OCI-LY3 (cell line): Measurements from ENCODE around the gene SNX24.

Experiments
- H2AFZ ChIP-seq: fragments of 200-600, 300-600 bp; shearing (Covaris generic); 2 replicates; pipeline ENCODE4 v1.6.0; 2014; ENCODE audit warnings: antibody characterized with exemption, low read depth, low read length
- H3K27ac ChIP-seq: fragments of 200-600, 300-600 bp; sonication (generic); 2 replicates; pipeline ENCODE4 v1.5.1; 2014; ENCODE audit warnings: mild to moderate bottlenecking, low read length, moderate library complexity, mixed read lengths
- H3K27me3 ChIP-seq: fragments of 200-600, 300-600 bp; sonication (generic); 2 replicates; pipeline ENCODE4 v1.6.1; 2014; ENCODE audit warnings: low read depth, low read length, mixed read lengths
- H3K36me3 ChIP-seq: fragments of 200-600, 300-600 bp; sonication (generic); replicated peaks from 2 replicates; pipeline ENCODE3; 2014; ENCODE audit warnings: low read depth, low read length, mixed read lengths
- H3K4me1 ChIP-seq: fragments of 300-600, 200-600 bp; sonication (generic); 2 replicates; pipeline ENCODE4 v1.6.1; 2014; ENCODE audit warnings: low read length, mixed read lengths
- H3K4me2 ChIP-seq: fragments of 200-600, 300-600 bp; sonication (generic); 2 replicates; pipeline ENCODE4 v1.6.1; 2014; ENCODE audit warnings: low read length, mixed read lengths
- H3K4me3 ChIP-seq: fragments of 300-600, 200-600 bp; sonication (generic); 2 replicates; pipeline ENCODE4 v1.5.1; 2014; ENCODE audit warnings: antibody characterized with exemption, mild to moderate bottlenecking, low read length, moderate library complexity
- H3K79me2 ChIP-seq: fragments of 300-600, 200-600 bp; shearing (Covaris generic); 2 replicates; pipeline ENCODE4 v1.6.1; 2014; ENCODE audit warnings: mild to moderate bottlenecking, low read length, mixed read lengths
- H3K9ac ChIP-seq: fragments of 300-600, 200-600 bp; shearing (Covaris generic); 2 replicates; pipeline ENCODE4 v1.6.0; 2014; ENCODE audit warnings: mild to moderate bottlenecking, low read length, moderate library complexity
- H3K9me3 ChIP-seq: fragments of 200-600, 300-600 bp; shearing (Covaris generic); 2 replicates; pipeline ENCODE4 v1.6.1; 2014; ENCODE audit warnings: low read length, mixed read lengths; ENCODE audit not compliant: insufficient read depth
- H4K20me1 ChIP-seq: fragments of 200-600, 300-600 bp; sonication (generic); 2 replicates; pipeline ENCODE4 v1.6.1; 2016; ENCODE audit warnings: low read length, mixed read lengths; ENCODE audit not compliant: insufficient read depth
- CTCF ChIP-seq: fragments of 200-600, 300-600 bp; sonication (generic); IDR thresholded peaks from 2 replicates; pipeline ENCODE4 v1.5.1; 2014; ENCODE audit warnings: antibody characterized with exemption, low read length, low read depth
- EZH2phosphoT487 ChIP-seq: fragments of 200-600 bp; shearing (Covaris generic); IDR thresholded peaks from 2 replicates; pipeline ENCODE4 v1.6.1; 2018; ENCODE audit warnings: antibody characterized with exemption, mixed run types, low read depth

SNX24 gene

GRCh38 chr5:122863240-122863639 is 17.8 kb downstream of the SNX24 start:
- TF ChIP-seq CTCF (no peak), EZH2phosphoT487 (no peak)
- H3K9ac ChIP-seq = no peak overlapping the region
- H2AFZ ChIP-seq = no peak overlapping the region
- no peaks in the 10 kb centered on the region for H3K9me3 ChIP-seq
- H3K79me2 ChIP-seq = no peaks in the 10 kb centered on the region
- H4K20me1 ChIP-seq = no peaks in the 10 kb centered on the region
- no peak overlapping the region for H3K4me2 ChIP-seq
- H3K4me1 ChIP-seq = 0 out of 2 replicates have a peak, but pooled peaks cover 4% of the 10 kb centered on the region
- H3K4me3 ChIP-seq = no peak overlapping the region
- no peaks in the 10 kb centered on the region for H3K27me3 ChIP-seq
- H3K36me3 ChIP-seq = no peaks in the 10 kb centered on the region
- H3K27ac ChIP-seq = no peak overlapping the region

- Histone ChIP-seq H3K9ac (no peak overlapping the region), H3K4me3 (no peak overlapping the region), H3K27me3 (no peaks in the 10 kb centered on the region), H3K9me3 (no peaks in the 10 kb centered on the region), H2AFZ (no peak overlapping the region), H4K20me1 (no peaks in the 10 kb centered on the region), H3K27ac (no peak overlapping the region), H3K36me3 (peaks cover 3% of the 10 kb centered on the region), H3K79me2 (no peaks in the 10 kb centered on the region), H3K4me2 (no peak overlapping the region), H3K4me1 (0 out of 2 replicates have a peak, but pooled peaks cover 4% of the 10 kb centered on the region)
- no peak for TF ChIP-seq CTCF
- no peak for TF ChIP-seq EZH2phosphoT487
These were observed 18.3 kb downstream of the SNX24 start for GRCh38 chr5:122863721-122864120.

- Histone ChIP-seq H3K4me1 (0 out of 2 replicates have a peak, but pooled peaks cover 4% of the 10 kb centered on the region), H2AFZ (no peak overlapping the region), H3K9me3 (no peaks in the 10 kb centered on the region), H3K27me3 (no peaks in the 10 kb centered on the region), H3K36me3 (peaks cover 4% of the 10 kb centered on the region), H4K20me1 (no peaks in the 10 kb centered on the region), H3K4me3 (no peak overlapping the region), H3K4me2 (no peak overlapping the region), H3K9ac (no peak overlapping the region), H3K79me2 (no peaks in the 10 kb centered on the region), H3K27ac (no peak overlapping the region)
- TF ChIP-seq CTCF (no peak), EZH2phosphoT487 (no peak)
These were observed 19.0 kb downstream of the SNX24 start for GRCh38 chr5:122864400-122864799.

GRCh38 chr5:122864842-122865241 is 19.4 kb downstream of the SNX24 start:
- H3K4me2 ChIP-seq = no peak overlapping the region
- no peaks in the 10 kb centered on the region for H4K20me1 ChIP-seq
- H3K9me3 ChIP-seq = no peaks in the 10 kb centered on the region
- H3K36me3 ChIP-seq = peaks cover 4% of the 10 kb centered on the region
- TF ChIP-seq CTCF = no peak
- no peak for TF ChIP-seq EZH2phosphoT487
- no peaks in the 10 kb centered on the region for H3K79me2 ChIP-seq
- no peak overlapping the region for H3K9ac ChIP-seq
- no peak overlapping the region for H3K27ac ChIP-seq
- H3K4me1 ChIP-seq = peaks cover 5% of the 10 kb centered on the region; the same call in 1 of the 2 replicates
- no peak overlapping the region for H2AFZ ChIP-seq
- H3K27me3 ChIP-seq = no peaks in the 10 kb centered on the region
- no peak overlapping the region for H3K4me3 ChIP-seq
